ENCODE measurements around the gene MED13L.

DNA sequence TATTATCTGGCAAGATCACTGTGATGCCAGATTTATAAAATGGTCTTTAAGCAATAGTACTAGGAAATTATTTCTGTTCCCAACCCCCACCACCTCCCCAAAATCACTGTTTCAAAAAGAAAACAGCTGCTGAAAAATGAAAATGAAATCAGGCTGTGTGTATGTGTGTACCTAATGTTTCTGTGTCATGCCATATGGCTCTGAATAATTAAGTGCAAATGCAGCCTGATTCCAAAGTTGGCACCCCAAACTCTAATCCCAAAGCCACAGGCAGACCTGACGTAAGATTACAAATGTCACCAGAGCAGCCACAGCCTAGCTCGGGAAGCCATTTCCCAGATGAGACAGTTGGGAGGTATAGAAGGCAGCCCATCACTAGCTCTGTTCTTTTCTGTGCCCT, 175.5 kb downstream of the MED13L start:
- TF ChIP-seq POLR2A (IDR thresholded peaks at IDR 0.05): no peak
- TF ChIP-seq, protein P1, sequence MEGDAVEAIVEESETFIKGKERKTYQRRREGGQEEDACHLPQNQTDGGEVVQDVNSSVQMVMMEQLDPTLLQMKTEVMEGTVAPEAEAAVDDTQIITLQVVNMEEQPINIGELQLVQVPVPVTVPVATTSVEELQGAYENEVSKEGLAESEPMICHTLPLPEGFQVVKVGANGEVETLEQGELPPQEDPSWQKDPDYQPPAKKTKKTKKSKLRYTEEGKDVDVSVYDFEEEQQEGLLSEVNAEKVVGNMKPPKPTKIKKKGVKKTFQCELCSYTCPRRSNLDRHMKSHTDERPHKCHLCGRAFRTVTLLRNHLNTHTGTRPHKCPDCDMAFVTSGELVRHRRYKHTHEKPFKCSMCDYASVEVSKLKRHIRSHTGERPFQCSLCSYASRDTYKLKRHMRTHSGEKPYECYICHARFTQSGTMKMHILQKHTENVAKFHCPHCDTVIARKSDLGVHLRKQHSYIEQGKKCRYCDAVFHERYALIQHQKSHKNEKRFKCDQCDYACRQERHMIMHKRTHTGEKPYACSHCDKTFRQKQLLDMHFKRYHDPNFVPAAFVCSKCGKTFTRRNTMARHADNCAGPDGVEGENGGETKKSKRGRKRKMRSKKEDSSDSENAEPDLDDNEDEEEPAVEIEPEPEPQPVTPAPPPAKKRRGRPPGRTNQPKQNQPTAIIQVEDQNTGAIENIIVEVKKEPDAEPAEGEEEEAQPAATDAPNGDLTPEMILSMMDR (IDR thresholded peaks at IDR 0.05): no peak
- TF ChIP-seq EP300 (IDR thresholded peaks at IDR 0.05): no peak
